HG03457 (cell line): ENCODE data around the gene OR5T3.
"Not testable (repeated sequence)": the region's sequence is repeated elsewhere in the genome, so short reads cannot be mapped to it uniquely, and the experiment has no call there.

ENCODE experiments used
- ATAC-seq: cut with Tn5 transposase; IDR thresholded peaks from one replicate; pipeline ENCODE4 v1.9.1; 2021; ENCODE audit warnings: moderate number of reproducible peaks; ENCODE audit not compliant: unreplicated experiment

Gene OR5T3

GRCh38 chr11:56251954-56252353 is at the start of gene OR5T3:
Gene OR5T3 (plus strand): TSS chr11:56252254. CDS start chr11:56252254, 0 bp downstream.
- no peak for ATAC-seq

- no peak for ATAC-seq
These were observed 44.3 kb upstream of the OR5T3 start for GRCh38 chr11:56207790-56208189.

GRCh38 chr11:56214537-56214936 is 37.5 kb upstream of the OR5T3 start:
- ATAC-seq: no peak

GRCh38 chr11:56219735-56220134 is 32.3 kb upstream of the OR5T3 start:
- ATAC-seq: not testable (repeated sequence)

GRCh38 chr11:56234155-56234554 is 17.9 kb upstream of the OR5T3 start, which contains the start of gene OR5T2:
Gene OR5T2 (minus strand): TSS chr11:56234255. CDS start chr11:56233062, 1,193 bp downstream.
- ATAC-seq: no peak

- ATAC-seq: no peak
These were observed 19.0 kb downstream of the OR5T3 start for GRCh38 chr11:56271092-56271491.

- ATAC-seq: no peak
These were observed 21.8 kb downstream of the OR5T3 start, which contains the start of gene OR5T1 for GRCh38 chr11:56273854-56274253. Gene OR5T1 (plus strand): TSS chr11:56274154. CDS start chr11:56275639, 1,485 bp downstream.

GRCh38 chr11:56292154-56292553 is 40.1 kb downstream of the OR5T3 start, which contains the start of gene OR8H1:
Gene OR8H1 (minus strand): TSS chr11:56292254. CDS start chr11:56291062, 1,192 bp downstream.
- no peak for ATAC-seq

GRCh38 chr11:56296898-56297297 is 44.8 kb downstream of the OR5T3 start:
- ATAC-seq: no peak
